ENCODE results near the gene BCL2A1. TPM values are rescaled to one million over a fixed set of nuclear protein-coding genes. Genes with fewer than 3 reads are reported as not detected.

Gene BCL2A1
- total RNA-seq, 2 donors from 2014 or later, result 32.7 to 77.0 TPM

- no peak overlapping the region for H3K4me3 Mint-ChIP-seq
- H3K4me1 Mint-ChIP-seq, result peaks cover 19% of the 10 kb centered on the region
- no peaks in the 10 kb centered on the region for H3K27me3 Mint-ChIP-seq
- no peak overlapping the region for H3K27ac Mint-ChIP-seq
- peaks cover 35% of the 10 kb centered on the region for H3K36me3 Mint-ChIP-seq (ENCODE audit: low read depth)
- no peaks in the 10 kb centered on the region for H3K9me3 Mint-ChIP-seq
- ATAC-seq (replicated peaks), result no peak
These were observed 13.3 kb downstream of the BCL2A1 start for GRCh38 chr15:79957741-79958140.

- Mint-ChIP-seq H3K4me3 (no peak overlapping the region), H3K27ac (no peak overlapping the region), H3K9me3 (no peaks in the 10 kb centered on the region), H3K36me3 (ENCODE audit: low read depth) (peaks cover 23% of the 10 kb centered on the region), H3K4me1 (peaks cover 13% of the 10 kb centered on the region), H3K27me3 (no peaks in the 10 kb centered on the region)
- no peak for ATAC-seq (replicated peaks)
These were observed 14.5 kb downstream of the BCL2A1 start for GRCh38 chr15:79956354-79956939.

GRCh38 chr15:79954661-79955060, 16.3 kb downstream of the BCL2A1 start:
- H3K4me3 Mint-ChIP-seq, result no peak overlapping the region
- H3K27me3 Mint-ChIP-seq, result no peaks in the 10 kb centered on the region
- no peak for ATAC-seq (replicated peaks)
- no peaks in the 10 kb centered on the region for H3K9me3 Mint-ChIP-seq
- H3K4me1 Mint-ChIP-seq, result peaks cover 13% of the 10 kb centered on the region
- H3K27ac Mint-ChIP-seq, result no peak overlapping the region
- peaks cover 11% of the 10 kb centered on the region for H3K36me3 Mint-ChIP-seq (ENCODE audit: low read depth)

- Mint-ChIP-seq H3K4me1 (peaks cover 13% of the 10 kb centered on the region), H3K27ac (no peak overlapping the region), H3K4me3 (no peak overlapping the region), H3K36me3 (ENCODE audit: low read depth) (peaks cover 4% of the 10 kb centered on the region), H3K9me3 (no peaks in the 10 kb centered on the region), H3K27me3 (no peaks in the 10 kb centered on the region)
- ATAC-seq (replicated peaks), result no peak
These were observed 17.0 kb downstream of the BCL2A1 start for GRCh38 chr15:79953951-79954444.

GRCh38 chr15:79952329-79952728, 18.7 kb downstream of the BCL2A1 start:
- Mint-ChIP-seq H3K4me1 (peaks cover 22% of the 10 kb centered on the region), H3K27me3 (no peaks in the 10 kb centered on the region), H3K4me3 (no peak overlapping the region), H3K9me3 (no peaks in the 10 kb centered on the region), H3K36me3 (ENCODE audit: low read depth) (no peaks in the 10 kb centered on the region), H3K27ac (no peak overlapping the region)
- ATAC-seq (replicated peaks), result no peak

GRCh38 chr15:79950247-79950646, 20.7 kb downstream of the BCL2A1 start:
- no peaks in the 10 kb centered on the region for H3K27me3 Mint-ChIP-seq
- no peaks in the 10 kb centered on the region for H3K9me3 Mint-ChIP-seq
- ATAC-seq (replicated peaks), result no peak
- H3K36me3 Mint-ChIP-seq (ENCODE audit: low read depth), result no peaks in the 10 kb centered on the region
- H3K4me1 Mint-ChIP-seq, result peaks cover 19% of the 10 kb centered on the region
- no peak overlapping the region for H3K27ac Mint-ChIP-seq
- H3K4me3 Mint-ChIP-seq, result no peak overlapping the region

GRCh38 chr15:79948761-79949160, 22.2 kb downstream of the BCL2A1 start:
- H3K9me3 Mint-ChIP-seq, result no peaks in the 10 kb centered on the region
- peak overlapping the region; percentile 28 for H3K4me3 Mint-ChIP-seq
- ATAC-seq (replicated peaks), result no peak
- H3K4me1 Mint-ChIP-seq, result peaks cover 18% of the 10 kb centered on the region
- H3K27ac Mint-ChIP-seq, result no peak overlapping the region
- H3K27me3 Mint-ChIP-seq, result no peaks in the 10 kb centered on the region
- H3K36me3 Mint-ChIP-seq (ENCODE audit: low read depth), result no peaks in the 10 kb centered on the region

- Mint-ChIP-seq H3K4me1 (peaks cover 16% of the 10 kb centered on the region), H3K27me3 (no peaks in the 10 kb centered on the region), H3K36me3 (ENCODE audit: low read depth) (no peaks in the 10 kb centered on the region), H3K9me3 (no peaks in the 10 kb centered on the region), H3K4me3 (peak overlapping the region; percentile 28), H3K27ac (no peak overlapping the region)
- ATAC-seq (replicated peaks), result peak; percentile 41
These were observed 22.8 kb downstream of the BCL2A1 start for GRCh38 chr15:79948095-79948695.

GRCh38 chr15:79947009-79947408, 24.0 kb downstream of the BCL2A1 start:
- no peaks in the 10 kb centered on the region for H3K9me3 Mint-ChIP-seq
- H3K27ac Mint-ChIP-seq, result peak overlapping the region; percentile 17
- H3K27me3 Mint-ChIP-seq, result no peaks in the 10 kb centered on the region
- ATAC-seq (replicated peaks), result no peak
- H3K4me1 Mint-ChIP-seq, result peaks cover 14% of the 10 kb centered on the region
- no peak overlapping the region for H3K4me3 Mint-ChIP-seq
- H3K36me3 Mint-ChIP-seq (ENCODE audit: low read depth), result no peaks in the 10 kb centered on the region

- Mint-ChIP-seq H3K36me3 (ENCODE audit: low read depth) (no peaks in the 10 kb centered on the region), H3K4me1 (peaks cover 14% of the 10 kb centered on the region), H3K27ac (no peak overlapping the region), H3K9me3 (no peaks in the 10 kb centered on the region), H3K27me3 (no peaks in the 10 kb centered on the region), H3K4me3 (no peak overlapping the region)
- no peak for ATAC-seq (replicated peaks)
These were observed 26.4 kb downstream of the BCL2A1 start for GRCh38 chr15:79944622-79945021.

- peak; percentile 86 for ATAC-seq (replicated peaks)
- Mint-ChIP-seq H3K27me3 (peaks cover 4% of the 10 kb centered on the region), H3K36me3 (ENCODE audit: low read depth) (no peaks in the 10 kb centered on the region), H3K9me3 (no peaks in the 10 kb centered on the region), H3K4me1 (peaks cover 13% of the 10 kb centered on the region), H3K4me3 (no peak overlapping the region), H3K27ac (peak overlapping the region; percentile 61)
These were observed 27.2 kb downstream of the BCL2A1 start for GRCh38 chr15:79943820-79944219.

- H3K4me1 Mint-ChIP-seq, result peaks cover 6% of the 10 kb centered on the region
- ATAC-seq (replicated peaks), result peak; percentile 68
- no peaks in the 10 kb centered on the region for H3K36me3 Mint-ChIP-seq (ENCODE audit: low read depth)
- H3K4me3 Mint-ChIP-seq, result no peak overlapping the region
- H3K9me3 Mint-ChIP-seq, result no peaks in the 10 kb centered on the region
- H3K27ac Mint-ChIP-seq, result peak overlapping the region; percentile 61
- H3K27me3 Mint-ChIP-seq, result peaks cover 4% of the 10 kb centered on the region
These were observed 28.1 kb downstream of the BCL2A1 start for GRCh38 chr15:79942741-79943481.

GRCh38 chr15:79939399-79939798, 31.6 kb downstream of the BCL2A1 start:
- H3K4me3 Mint-ChIP-seq, result no peak overlapping the region
- H3K4me1 Mint-ChIP-seq, result peaks cover 6% of the 10 kb centered on the region
- H3K9me3 Mint-ChIP-seq, result no peaks in the 10 kb centered on the region
- no peak overlapping the region for H3K27ac Mint-ChIP-seq
- H3K36me3 Mint-ChIP-seq (ENCODE audit: low read depth), result no peaks in the 10 kb centered on the region
- H3K27me3 Mint-ChIP-seq, result peaks cover 4% of the 10 kb centered on the region
- ATAC-seq (replicated peaks), result no peak

- no peak overlapping the region for H3K4me3 Mint-ChIP-seq
- H3K4me1 Mint-ChIP-seq, result no peaks in the 10 kb centered on the region
- no peaks in the 10 kb centered on the region for H3K36me3 Mint-ChIP-seq (ENCODE audit: low read depth)
- peaks cover 4% of the 10 kb centered on the region for H3K27me3 Mint-ChIP-seq
- no peak overlapping the region for H3K27ac Mint-ChIP-seq
- no peak for ATAC-seq (replicated peaks)
- no peaks in the 10 kb centered on the region for H3K9me3 Mint-ChIP-seq
These were observed 32.9 kb downstream of the BCL2A1 start for GRCh38 chr15:79938143-79938542.
